Mononuclear cell (primary cell): Measurements from ENCODE around the gene LMO4. TPM values are rescaled to one million over a fixed set of nuclear protein-coding genes. Genes with fewer than 3 reads are reported as not detected.

ENCODE experiments used
- H3K27me3 ChIP-seq: 2 replicates; pipeline ENCODE4 v1.6.0; 2011; ENCODE audit warnings: low read length, control low read depth; ENCODE audit not compliant: insufficient read depth
- H3K4me1 ChIP-seq: 2 replicates; pipeline ENCODE4 v1.5.1; 2011; ENCODE audit warnings: mild to moderate bottlenecking, low read length, control low read depth; ENCODE audit not compliant: insufficient read depth
- H3K4me3 ChIP-seq: 2 replicates; pipeline ENCODE4 v1.5.1; 2011; ENCODE audit warnings: mild to moderate bottlenecking, low read length, moderate library complexity
- H3K9me3 ChIP-seq: 2 replicates; pipeline ENCODE4 v1.5.1; 2011; ENCODE audit warnings: low read depth, mild to moderate bottlenecking, control low read depth, low read length
- total RNA-seq: library from RNA; depleted of rRNA; stranded (reverse); fragments of >200 nt; gene quantifications from one replicate; pipeline ENCODE4 v1.2.3, GENCODE V29; 2012

LMO4 gene
- total RNA-seq, 1 donor, result 15.2 TPM

- Histone ChIP-seq H3K4me3 (peak overlapping the region; percentile 50), H3K4me1 (peaks cover 51% of the 10 kb centered on the region), H3K9me3 (no peaks in the 10 kb centered on the region), H3K27me3 (no peaks in the 10 kb centered on the region)
These were observed 5.9 kb downstream of the LMO4 start for GRCh38 chr1:87334351-87335174.

GRCh38 chr1:87335175-87335884, 6.7 kb downstream of the LMO4 start:
- H3K4me3 ChIP-seq, result peak overlapping the region; percentile 50
- no peaks in the 10 kb centered on the region for H3K27me3 ChIP-seq
- H3K4me1 ChIP-seq, result peaks cover 47% of the 10 kb centered on the region
- H3K9me3 ChIP-seq, result no peaks in the 10 kb centered on the region

GRCh38 chr1:87336623-87337067, 8.0 kb downstream of the LMO4 start:
- Histone ChIP-seq H3K27me3 (no peaks in the 10 kb centered on the region), H3K4me1 (peaks cover 43% of the 10 kb centered on the region), H3K4me3 (no peak overlapping the region), H3K9me3 (no peaks in the 10 kb centered on the region)

- Histone ChIP-seq H3K4me3 (no peak overlapping the region), H3K4me1 (peaks cover 33% of the 10 kb centered on the region), H3K9me3 (no peaks in the 10 kb centered on the region), H3K27me3 (no peaks in the 10 kb centered on the region)
These were observed 8.9 kb downstream of the LMO4 start for GRCh38 chr1:87337606-87338005.

- Histone ChIP-seq H3K4me1 (peaks cover 25% of the 10 kb centered on the region), H3K4me3 (no peak overlapping the region), H3K9me3 (no peaks in the 10 kb centered on the region), H3K27me3 (no peaks in the 10 kb centered on the region)
These were observed 9.9 kb downstream of the LMO4 start for GRCh38 chr1:87338566-87338965.

GRCh38 chr1:87344231-87344630, 15.6 kb downstream of the LMO4 start:
- H3K9me3 ChIP-seq, result no peaks in the 10 kb centered on the region
- H3K4me3 ChIP-seq, result no peak overlapping the region
- peaks cover 3% of the 10 kb centered on the region for H3K4me1 ChIP-seq
- H3K27me3 ChIP-seq, result no peaks in the 10 kb centered on the region

GRCh38 chr1:87346130-87346814, 17.6 kb downstream of the LMO4 start:
- H3K4me3 ChIP-seq, result no peak overlapping the region
- H3K4me1 ChIP-seq, result peaks cover 3% of the 10 kb centered on the region
- no peaks in the 10 kb centered on the region for H3K9me3 ChIP-seq
- no peaks in the 10 kb centered on the region for H3K27me3 ChIP-seq

- peaks cover 3% of the 10 kb centered on the region for H3K4me1 ChIP-seq
- H3K4me3 ChIP-seq, result no peak overlapping the region
These were observed 19.8 kb downstream of the LMO4 start for GRCh38 chr1:87348341-87349019.

GRCh38 chr1:87349036-87349435, 20.4 kb downstream of the LMO4 start:
- no peaks in the 10 kb centered on the region for H3K9me3 ChIP-seq
- no peak overlapping the region for H3K4me3 ChIP-seq
- peaks cover 3% of the 10 kb centered on the region for H3K4me1 ChIP-seq
- no peaks in the 10 kb centered on the region for H3K27me3 ChIP-seq

More at GRCh38 chr1:87348341-87349019, 19.8 kb downstream of the LMO4 start:
- Histone ChIP-seq H3K9me3 (no peaks in the 10 kb centered on the region), H3K27me3 (no peaks in the 10 kb centered on the region)

GRCh38 chr1:87355894-87356293, 27.2 kb downstream of the LMO4 start:
- no peaks in the 10 kb centered on the region for H3K4me1 ChIP-seq
- H3K9me3 ChIP-seq, result no peaks in the 10 kb centered on the region
- H3K4me3 ChIP-seq, result no peak overlapping the region
- no peaks in the 10 kb centered on the region for H3K27me3 ChIP-seq

- Histone ChIP-seq H3K9me3 (no peaks in the 10 kb centered on the region), H3K4me3 (no peak overlapping the region), H3K27me3 (no peaks in the 10 kb centered on the region), H3K4me1 (no peaks in the 10 kb centered on the region)
These were observed 27.9 kb downstream of the LMO4 start for GRCh38 chr1:87356591-87356990.

GRCh38 chr1:87358219-87358618, 29.5 kb downstream of the LMO4 start:
- Histone ChIP-seq H3K4me1 (no peaks in the 10 kb centered on the region), H3K27me3 (no peaks in the 10 kb centered on the region), H3K9me3 (no peaks in the 10 kb centered on the region), H3K4me3 (no peak overlapping the region)

GRCh38 chr1:87359586-87359985, 30.9 kb downstream of the LMO4 start:
- H3K9me3 ChIP-seq, result no peaks in the 10 kb centered on the region
- no peaks in the 10 kb centered on the region for H3K27me3 ChIP-seq
- H3K4me3 ChIP-seq, result no peak overlapping the region
- no peaks in the 10 kb centered on the region for H3K4me1 ChIP-seq

GRCh38 chr1:87362063-87362833, 33.6 kb downstream of the LMO4 start:
- Histone ChIP-seq H3K4me3 (no peak overlapping the region), H3K9me3 (no peaks in the 10 kb centered on the region), H3K4me1 (no peaks in the 10 kb centered on the region), H3K27me3 (no peaks in the 10 kb centered on the region)
